ENCODE measurements around the gene LBX2.
A peak's percentile ranks its signal among the peaks of the same experiment; 100 is the strongest.

LBX2 gene

GRCh38 chr2:74458132-74458937 lies 41.1 kb downstream of the LBX2 start, which contains the start of gene WBP1:
TSS of gene WBP1 (plus strand) at chr2:74458438. CDS start at chr2:74458603, 165 bp downstream.
- H3K4me2 ChIP-seq (ENCODE audit: low read depth, low read length, poor library complexity, severe bottlenecking) = peak within 1 kb of the TSS; percentile 98
- peaks cover 9% of the 10 kb centered on the region for H3F3A ChIP-seq (ENCODE audit: low read depth)
- H4K20me1 ChIP-seq (ENCODE audit: insufficient read depth, low read length, poor library complexity, severe bottlenecking) = peaks cover 7% of the 10 kb centered on the region
- peak within 1 kb of the TSS; percentile 95 for H3K9ac ChIP-seq (ENCODE audit: low read depth, low read length, poor library complexity, severe bottlenecking)
- TF ChIP-seq EZH2phosphoT487 (IDR thresholded peaks at IDR 0.05; ENCODE audit: borderline replicate concordance) = no peak
- TF ChIP-seq, protein P1, sequence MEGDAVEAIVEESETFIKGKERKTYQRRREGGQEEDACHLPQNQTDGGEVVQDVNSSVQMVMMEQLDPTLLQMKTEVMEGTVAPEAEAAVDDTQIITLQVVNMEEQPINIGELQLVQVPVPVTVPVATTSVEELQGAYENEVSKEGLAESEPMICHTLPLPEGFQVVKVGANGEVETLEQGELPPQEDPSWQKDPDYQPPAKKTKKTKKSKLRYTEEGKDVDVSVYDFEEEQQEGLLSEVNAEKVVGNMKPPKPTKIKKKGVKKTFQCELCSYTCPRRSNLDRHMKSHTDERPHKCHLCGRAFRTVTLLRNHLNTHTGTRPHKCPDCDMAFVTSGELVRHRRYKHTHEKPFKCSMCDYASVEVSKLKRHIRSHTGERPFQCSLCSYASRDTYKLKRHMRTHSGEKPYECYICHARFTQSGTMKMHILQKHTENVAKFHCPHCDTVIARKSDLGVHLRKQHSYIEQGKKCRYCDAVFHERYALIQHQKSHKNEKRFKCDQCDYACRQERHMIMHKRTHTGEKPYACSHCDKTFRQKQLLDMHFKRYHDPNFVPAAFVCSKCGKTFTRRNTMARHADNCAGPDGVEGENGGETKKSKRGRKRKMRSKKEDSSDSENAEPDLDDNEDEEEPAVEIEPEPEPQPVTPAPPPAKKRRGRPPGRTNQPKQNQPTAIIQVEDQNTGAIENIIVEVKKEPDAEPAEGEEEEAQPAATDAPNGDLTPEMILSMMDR (conservative IDR thresholded peaks at IDR 0.05; ENCODE audit: low read length) = no peak
- H2AFZ ChIP-seq (ENCODE audit: low read length) = peak within 1 kb of the TSS; percentile 93
- H3K79me2 ChIP-seq (ENCODE audit: insufficient read depth, low read length) = peaks cover 40% of the 10 kb centered on the region
- peak within 1 kb of the TSS; percentile 97 for H3K4me3 ChIP-seq (ENCODE audit: low read length, poor library complexity, severe bottlenecking)
- no peaks in the 10 kb centered on the region for H3K9me3 ChIP-seq (ENCODE audit: insufficient read depth, low read depth, low read length)
- no peaks in the 10 kb centered on the region for H3K9me2 ChIP-seq (replicated peaks; ENCODE audit: low read depth, low read length)
- no peaks in the 10 kb centered on the region; the same call in 1 of the 2 replicates for H3K36me3 ChIP-seq (ENCODE audit: insufficient read depth, low read length)
- H3K4me1 ChIP-seq (ENCODE audit: insufficient read depth, low read length, poor library complexity, severe bottlenecking) = peaks cover 24% of the 10 kb centered on the region
- no peaks in the 10 kb centered on the region for H3K27me3 ChIP-seq (ENCODE audit: insufficient read depth, low read length, poor library complexity, severe bottlenecking)

- Histone ChIP-seq H3K4me2 (ENCODE audit: low read depth, low read length, poor library complexity, severe bottlenecking) (peak overlapping the region; percentile 98), H3K9me3 (ENCODE audit: insufficient read depth, low read depth, low read length) (no peaks in the 10 kb centered on the region), H3K36me3 (ENCODE audit: insufficient read depth, low read length) (no peaks in the 10 kb centered on the region; the same call in 1 of the 2 replicates), H2AFZ (ENCODE audit: low read length) (peak overlapping the region; percentile 93), H3K9me2 (replicated peaks; ENCODE audit: low read depth, low read length) (no peaks in the 10 kb centered on the region), H3F3A (ENCODE audit: low read depth) (peaks cover 9% of the 10 kb centered on the region), H3K4me3 (ENCODE audit: low read length, poor library complexity, severe bottlenecking) (peak overlapping the region; percentile 97), H3K9ac (ENCODE audit: low read depth, low read length, poor library complexity, severe bottlenecking) (peak overlapping the region; percentile 95), H4K20me1 (ENCODE audit: insufficient read depth, low read length, poor library complexity, severe bottlenecking) (peaks cover 4% of the 10 kb centered on the region), H3K79me2 (ENCODE audit: insufficient read depth, low read length) (peaks cover 40% of the 10 kb centered on the region), H3K4me1 (ENCODE audit: insufficient read depth, low read length, poor library complexity, severe bottlenecking) (peaks cover 30% of the 10 kb centered on the region), H3K27me3 (ENCODE audit: insufficient read depth, low read length, poor library complexity, severe bottlenecking) (no peaks in the 10 kb centered on the region)
- TF ChIP-seq, protein P1 (conservative IDR thresholded peaks at IDR 0.05; ENCODE audit: low read length) = no peak
- TF ChIP-seq EZH2phosphoT487 (IDR thresholded peaks at IDR 0.05; ENCODE audit: borderline replicate concordance) = no peak
Measured at GRCh38 chr2:74457549-74458131, 41.8 kb downstream of the LBX2 start.

DNA sequence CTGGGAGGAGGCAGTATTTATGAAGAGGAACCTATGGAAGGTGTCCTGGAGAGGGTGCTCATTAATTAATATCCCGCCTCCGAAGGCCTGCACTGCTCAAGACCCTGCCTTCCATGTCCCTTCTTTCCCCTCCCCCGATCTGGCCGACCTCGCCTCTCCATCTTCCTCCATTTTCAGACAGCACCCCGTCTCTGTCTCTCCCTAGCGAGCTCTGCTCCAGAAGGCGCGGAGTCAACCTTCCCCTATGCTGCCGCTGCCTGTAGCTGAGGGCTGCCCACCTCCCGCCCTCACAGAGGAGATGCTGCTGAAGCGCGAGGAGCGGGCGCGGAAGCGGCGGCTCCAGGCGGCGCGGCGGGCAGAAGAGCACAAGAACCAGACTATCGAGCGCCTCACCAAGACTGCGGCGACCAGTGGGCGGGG lies 42.3 kb downstream of the LBX2 start:
- Histone ChIP-seq H3K79me2 (ENCODE audit: insufficient read depth, low read length) (peaks cover 35% of the 10 kb centered on the region), H3K4me3 (ENCODE audit: low read length, poor library complexity, severe bottlenecking) (peak overlapping the region; percentile 97), H3K9me3 (ENCODE audit: insufficient read depth, low read depth, low read length) (no peaks in the 10 kb centered on the region), H3K9me2 (replicated peaks; ENCODE audit: low read depth, low read length) (no peaks in the 10 kb centered on the region), H3K4me1 (ENCODE audit: insufficient read depth, low read length, poor library complexity, severe bottlenecking) (peaks cover 35% of the 10 kb centered on the region), H3F3A (ENCODE audit: low read depth) (peaks cover 9% of the 10 kb centered on the region), H3K9ac (ENCODE audit: low read depth, low read length, poor library complexity, severe bottlenecking) (peak overlapping the region; percentile 95), H3K4me2 (ENCODE audit: low read depth, low read length, poor library complexity, severe bottlenecking) (peak overlapping the region; percentile 98), H2AFZ (ENCODE audit: low read length) (peak overlapping the region; percentile 38; the same call in 1 of the 2 replicates), H4K20me1 (ENCODE audit: insufficient read depth, low read length, poor library complexity, severe bottlenecking) (no peaks in the 10 kb centered on the region), H3K27me3 (ENCODE audit: insufficient read depth, low read length, poor library complexity, severe bottlenecking) (no peaks in the 10 kb centered on the region), H3K36me3 (ENCODE audit: insufficient read depth, low read length) (no peaks in the 10 kb centered on the region; the same call in 1 of the 2 replicates)
- TF ChIP-seq, protein P1 (conservative IDR thresholded peaks at IDR 0.05; ENCODE audit: low read length) = no peak
- TF ChIP-seq EZH2phosphoT487 (IDR thresholded peaks at IDR 0.05; ENCODE audit: borderline replicate concordance) = no peak
